Small intestine (tissue), 7 donors: Measurements from ENCODE around the gene EXD3. TPM values are rescaled to one million over a fixed set of nuclear protein-coding genes. Genes with fewer than 3 reads are reported as not detected.
"Not testable (repeated sequence)": the region's sequence is repeated elsewhere in the genome, so short reads cannot be mapped to it uniquely, and the experiment has no call there.

Source experiments
- DNase-seq, 2 donors: peaks; one replicate each; pipeline versions ENCODE4 v3.0.0 to v3.0.0-alpha.2; 2013
- FAIRE-seq: peaks from 2 replicates; lab custom pipeline; 2012; peaks lifted over from hg19 to GRCh38; lab: Jason Lieb, UNC
- H3K27ac ChIP-seq, 3 donors: one replicate each; pipeline ENCODE4 v1.5.1; 2013; ENCODE audit warnings: low read length in 2 of 3, mild to moderate bottlenecking in 2 of 3, control low read depth in 1 of 3, inconsistent platforms in 1 of 3, low read depth in 1 of 3, moderate library complexity in 1 of 3
- H3K27me3 ChIP-seq, 3 donors: one replicate each; pipeline ENCODE4 v1.6.1; 2013; ENCODE audit warnings: low read length in 3 of 3, inconsistent platforms in 1 of 3; ENCODE audit not compliant: control insufficient read depth in 3 of 3, insufficient read depth in 3 of 3
- H3K36me3 ChIP-seq, 3 donors: one replicate each; pipeline ENCODE4 v1.6.1; 2013; ENCODE audit warnings: low read length in 3 of 3, inconsistent platforms in 1 of 3, low read depth in 1 of 3, mild to moderate bottlenecking in 1 of 3, moderate library complexity in 1 of 3; ENCODE audit not compliant: control insufficient read depth in 3 of 3, insufficient read depth in 2 of 3
- H3K4me1 ChIP-seq, 3 donors: one replicate each; pipeline ENCODE4 v1.6.1; 2013; ENCODE audit warnings: low read length in 2 of 3, inconsistent platforms in 1 of 3, low read depth in 1 of 3, mild to moderate bottlenecking in 1 of 3, moderate library complexity in 1 of 3; ENCODE audit not compliant: control insufficient read depth in 3 of 3, insufficient read depth in 2 of 3
- H3K4me3 ChIP-seq, 3 donors: one replicate each; pipeline ENCODE4 v1.5.1; 2013; ENCODE audit warnings: low read length in 3 of 3, control low read depth in 1 of 3, inconsistent platforms in 1 of 3, low read depth in 1 of 3, mild to moderate bottlenecking in 1 of 3, moderate library complexity in 1 of 3
- H3K9me3 ChIP-seq, 2 donors: one replicate each; pipeline ENCODE4 v1.6.1; 2013; ENCODE audit warnings: low read depth in 1 of 2, low read length in 1 of 2; ENCODE audit not compliant: control insufficient read depth in 2 of 2, insufficient read depth in 1 of 2
- WGBS, 3 donors: extraction: QIAGEN DNeasy Blood & Tissue Kit; methylation state at CpG; one replicate each; pipeline ENCODE4 v1.1.7; 2013; 5-methylcytosine and 5-hydroxymethylcytosine counted together
- polyA plus RNA-seq, 4 donors: library from polyadenylated mRNA; stranded (reverse) in 3 of 4; unstranded in 1 of 4; fragments of 200-250 nt in 3 of 4; fragments of 120-200 nt in 1 of 4; gene quantifications; one replicate each; pipeline versions ENCODE4 v1.2.1 to v1.2.3, GENCODE V29; 2013
- donor health status: healthy with polysubstance abuse.
- donor health status: control.
- donor health status: control.
- donor health status: Bipolar disorder and iron deficiency.
- donor health status: healthy.

Gene EXD3
- polyA plus RNA-seq, 4 donors = 15.0 to 47.8 (median 32.4) TPM

- DNase-seq (no peak), FAIRE-seq (no peak)
- H3K9me3 ChIP-seq = no peaks in the 10 kb centered on the region
- H3K4me3 ChIP-seq = no peak overlapping the region
- no peaks in the 10 kb centered on the region for H3K27me3 ChIP-seq
- WGBS, 3 donors = 72 to 81% (median 75%) methylated on average over 9 to 10 of the region's 10 CpGs
- peaks cover 7 to 79% (median 14%) of the 10 kb centered on the region in 3 donors for H3K36me3 ChIP-seq
- no peak overlapping the region for H3K27ac ChIP-seq
- no peaks in the 10 kb centered on the region for H3K4me1 ChIP-seq
Observed at GRCh38 chr9:137263506-137263905, 159.5 kb downstream of the EXD3 start.

DNA sequence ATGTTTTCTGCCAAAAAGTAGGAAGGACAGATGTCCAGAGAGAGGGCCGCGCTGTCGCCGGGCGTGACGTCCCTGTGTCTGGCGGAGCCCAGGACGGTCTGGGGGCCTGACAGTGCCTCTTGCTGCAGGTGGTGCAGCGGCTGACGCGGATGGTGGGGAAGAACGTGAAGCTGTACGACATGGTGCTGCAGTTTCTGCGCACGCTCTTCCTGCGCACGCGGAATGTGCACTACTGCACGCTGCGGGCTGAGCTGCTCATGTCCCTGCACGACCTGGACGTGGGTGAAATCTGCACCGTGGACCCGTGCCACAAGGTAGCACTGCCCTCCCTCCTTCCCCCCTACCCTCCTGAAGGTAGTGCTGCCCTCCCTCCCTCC is 160.1 kb downstream of the EXD3 start:
- 91 to 95% (median 92%) methylated on average over 23 to 24 of the region's 24 CpGs for WGBS, 3 donors

GRCh38 chr9:137262173-137262908 is 160.6 kb downstream of the EXD3 start:
- not testable (repeated sequence) for H3K27me3 ChIP-seq, H3K4me3 ChIP-seq, FAIRE-seq, H3K9me3 ChIP-seq, DNase-seq, H3K27ac ChIP-seq, H3K4me1 ChIP-seq
- WGBS, 3 donors = 39 to 46% (median 45%) methylated on average over 14 to 15 of the region's 15 CpGs
- H3K36me3 ChIP-seq = peaks cover 7 to 76% (median 11%) of the 10 kb centered on the region in 3 donors

More for the DNA sequence above, 160.1 kb downstream of the EXD3 start:
- Histone ChIP-seq H3K27me3 (no peaks in the 10 kb centered on the region), H3K4me3 (no peak overlapping the region), H3K9me3 (no peaks in the 10 kb centered on the region), H3K36me3 (peaks cover 7 to 79% (median 13%) of the 10 kb centered on the region in 3 donors), H3K4me1 (no peaks in the 10 kb centered on the region), H3K27ac (no peak overlapping the region)
- no peak for DNase-seq
- no peak for FAIRE-seq

Other genes starting within 250 kb of the EXD3 start
- 10 to 100 TPM; 20.0 to 44.2 (median 37.0) TPM for gene ANAPC2, start 234.6 kb downstream of the EXD3 start, polyA plus RNA-seq
- 100 to 1,000 TPM in 2 of 4 donors, 10 to 100 TPM in 2; 68.9 to 146 (median 103) TPM for gene SSNA1, start 234.5 kb downstream of the EXD3 start, polyA plus RNA-seq
- gene TPRN, start 222.4 kb downstream of the EXD3 start, polyA plus RNA-seq = 10 to 100 TPM; 34.1 to 98.4 (median 65.9) TPM
- 10 to 100 TPM; 33.0 to 38.2 (median 35.0) TPM for gene TMEM203, start 217.5 kb downstream of the EXD3 start, polyA plus RNA-seq
- gene NDOR1, start 217.5 kb downstream of the EXD3 start, polyA plus RNA-seq = 10 to 100 TPM in 2 of 4 donors, 1 to 10 TPM in 2; 9.2 to 15.3 (median 12.1) TPM
- 10 to 100 TPM in 1 of 4 donors, 1 to 10 TPM in 3; 2.7 to 10.8 (median 8.3) TPM for gene RNF208, start 200.9 kb downstream of the EXD3 start, polyA plus RNA-seq
- gene CYSRT1, start 198.0 kb downstream of the EXD3 start, polyA plus RNA-seq = 10 to 100 TPM in 1 of 4 donors, 1 to 10 TPM in 1, under 1 TPM in 2; 0.57 to 70.0 (median 1.5) TPM
- gene RNF224, start 195.7 kb downstream of the EXD3 start, polyA plus RNA-seq = 10 to 100 TPM in 1 of 4 donors, under 1 TPM in 1, not detected in 2; 0.03 to 83.7 TPM
- gene SLC34A3, start 192.3 kb downstream of the EXD3 start, polyA plus RNA-seq = 10 to 100 TPM in 1 of 4 donors, under 1 TPM in 3; 0.21 to 30.3 (median 0.85) TPM
- gene TUBB4B, start 181.9 kb downstream of the EXD3 start, polyA plus RNA-seq = 100 to 1,000 TPM; 365 to 445 (median 372) TPM
- 1 to 10 TPM in 1 of 4 donors, not detected in 3; 3.9 TPM for gene STPG3, start 171.9 kb downstream of the EXD3 start, polyA plus RNA-seq
- 10 to 100 TPM; 34.7 to 62.5 (median 40.1) TPM for gene NELFB, start 167.8 kb downstream of the EXD3 start, polyA plus RNA-seq
- gene TOR4A, start 145.4 kb downstream of the EXD3 start, polyA plus RNA-seq = 10 to 100 TPM in 2 of 4 donors, 1 to 10 TPM in 2; 3.4 to 21.5 (median 15.4) TPM
- 10 to 100 TPM in 2 of 4 donors, 1 to 10 TPM in 2; 3.2 to 39.9 (median 8.9) TPM for gene NRARP, start 120.9 kb downstream of the EXD3 start, polyA plus RNA-seq
- 10 to 100 TPM in 3 of 4 donors, 1 to 10 TPM in 1; 8.0 to 38.0 (median 20.7) TPM for gene NOXA1, start 231 bp upstream of the EXD3 start, polyA plus RNA-seq
- gene ENTPD8, start 18.2 kb upstream of the EXD3 start, polyA plus RNA-seq = 10 to 100 TPM; 15.9 to 85.4 (median 40.8) TPM
- gene NSMF, start 36.2 kb upstream of the EXD3 start, polyA plus RNA-seq = 10 to 100 TPM; 25.4 to 76.9 (median 45.6) TPM
- gene PNPLA7, start 127.2 kb upstream of the EXD3 start, polyA plus RNA-seq = 1 to 10 TPM; 2.9 to 8.8 (median 3.3) TPM
- 100 to 1,000 TPM in 2 of 4 donors, 10 to 100 TPM in 2; 33.7 to 166 (median 109) TPM for gene MRPL41, start 128.7 kb upstream of the EXD3 start, polyA plus RNA-seq
- gene DPH7, start 155.8 kb upstream of the EXD3 start, polyA plus RNA-seq = 10 to 100 TPM; 22.5 to 36.7 (median 31.5) TPM
- 10 to 100 TPM; 14.1 to 17.7 (median 17.0) TPM for gene ZMYND19, start 167.3 kb upstream of the EXD3 start, polyA plus RNA-seq
- 100 to 1,000 TPM in 2 of 4 donors, 10 to 100 TPM in 2; 63.4 to 236 (median 123) TPM for gene ARRDC1, start 182.5 kb upstream of the EXD3 start, polyA plus RNA-seq
- 10 to 100 TPM; 35.2 to 53.9 (median 39.1) TPM for gene EHMT1, start 195.8 kb upstream of the EXD3 start, polyA plus RNA-seq